HepG2 (cell line): ENCODE results near the gene CDO1. TPM values are rescaled to one million over a fixed set of nuclear protein-coding genes. Genes with fewer than 3 reads are reported as not detected.

Source experiments
- ETS1 ChIP-seq: sonication (generic); formaldehyde crosslinking; IDR thresholded peaks from 2 replicates; pipeline ENCODE4 v1.4.0; 2020; ENCODE audit warnings: missing genetic modification reagents
- HMGXB3 ChIP-seq: sonication (generic); formaldehyde crosslinking; IDR thresholded peaks from 2 replicates; pipeline ENCODE4 v1.4.0; 2020; ENCODE audit warnings: missing genetic modification reagents, borderline replicate concordance
- IRF1 ChIP-seq: sonication (generic); formaldehyde crosslinking; IDR thresholded peaks from 2 replicates; pipeline ENCODE4 v1.4.0; 2020; ENCODE audit warnings: low read depth, mild to moderate bottlenecking, missing genetic modification reagents
- PRDM15 ChIP-seq: sonication (generic); formaldehyde crosslinking; IDR thresholded peaks from 2 replicates; pipeline ENCODE4 v1.4.0; 2020; ENCODE audit warnings: missing genetic modification reagents
- PRPF4 ChIP-seq: fragments of 200-400 bp; formaldehyde crosslinking; IDR thresholded peaks from 2 replicates; pipeline ENCODE4 v1.6.1; 2016; ENCODE audit warnings: low read length, low read depth; ENCODE audit not compliant: poor library complexity, severe bottlenecking
- SP5 ChIP-seq: IDR thresholded peaks from 2 replicates; pipeline ENCODE4 v1.6.1; 2016; ENCODE audit warnings: low read depth, borderline replicate concordance
- TBL1XR1 ChIP-seq: fragments of 150-350 bp; IDR thresholded peaks from 2 replicates; pipeline ENCODE4 v1.6.1; 2014; ENCODE audit warnings: borderline replicate concordance, low read length; ENCODE audit not compliant: partially characterized antibody
- THAP9 ChIP-seq: sonication (generic); formaldehyde crosslinking; IDR thresholded peaks from 2 replicates; pipeline ENCODE4; 2020; ENCODE audit warnings: missing genetic modification reagents, mild to moderate bottlenecking, borderline replicate concordance
- ZFP82 ChIP-seq: sonication (generic); formaldehyde crosslinking; IDR thresholded peaks from 2 replicates; pipeline ENCODE4 v1.5.1; 2020; ENCODE audit warnings: mild to moderate bottlenecking, missing genetic modification reagents, borderline replicate concordance
- ZKSCAN8 ChIP-seq: IDR thresholded peaks from 2 replicates; pipeline ENCODE4 v1.6.1; 2016; ENCODE audit warnings: borderline replicate concordance, missing genetic modification reagents, missing compliant biosample characterization
- ZNF777 ChIP-seq: sonication (generic); formaldehyde crosslinking; IDR thresholded peaks from 2 replicates; pipeline ENCODE4 v1.4.0; 2020; ENCODE audit warnings: missing genetic modification reagents
- ZSCAN21 ChIP-seq: sonication (generic); formaldehyde crosslinking; IDR thresholded peaks from 2 replicates; pipeline ENCODE4 v1.8.0; 2022; ENCODE audit warnings: mild to moderate bottlenecking, missing genetic modification reagents, moderate library complexity, borderline replicate concordance
- polyA plus RNA-seq, 8 experiments: library from polyadenylated mRNA; depleted of rRNA in 3 of 8; stranded (reverse) in 7 of 8; unstranded in 1 of 8; fragments of >200 nt; fragmentation: Illumina TruSeq in 4 of 8; extraction: Trizol in 4 of 8; gene quantifications; 2 replicates each; pipeline versions ENCODE4 v1.2.1 to v1.2.3, GENCODE V29; 2011 to 2016; ENCODE audit warnings: low read depth in 4 of 8, missing spikeins in 1 of 8, mixed read lengths in 1 of 8; ENCODE audit not compliant: insufficient read depth in 1 of 8
- total RNA-seq, 5 experiments: library from RNA; depleted of rRNA; stranded (reverse); fragments of >200 nt; fragmentation: Illumina TruSeq; extraction: Trizol; gene quantifications; 2 replicates each; pipeline ENCODE4 v1.2.3, GENCODE V29; 2016; ENCODE audit warnings: low read depth in 1 of 5

Gene CDO1
- total and polyA plus RNA-seq, 2 of the 13 experiments (the other 11 are each of a cell fraction or from before 2014, with no cell fraction given) = 3.2 to 4.4 TPM

- TF ChIP-seq IRF1 (CRISPR knock-in tag) (no peak), ZFP82 (CRISPR knock-in tag) (peak; percentile 22; the same call in 1 of the 2 replicates), ZNF777 (CRISPR knock-in tag) (no peak), PRPF4 (no peak), SP5 (CRISPR knock-in tag) (peak; percentile 87; the same call in 1 of the 2 replicates), THAP9 (peak; percentile 84), HMGXB3 (peak; percentile 80), ZKSCAN8 (CRISPR knock-in tag) (no peak), PRDM15 (no peak), TBL1XR1 (no peak), ZSCAN21 (CRISPR knock-in tag) (peak; percentile 58; the same call in 1 of the 2 replicates), ETS1 (CRISPR knock-in tag) (0 out of 2 replicates have a peak, but pooled peaks have one; percentile 23)
Measured at GRCh38 chr5:115841382-115842088, 25.1 kb upstream of the CDO1 start, which contains the start of the genes AP3S1 and ATG12 (continued).
